Thyroid gland (tissue), 4 donors: ENCODE results near the gene CHMP1A. TPM values are rescaled to one million over a fixed set of nuclear protein-coding genes. Genes with fewer than 3 reads are reported as not detected.

Source experiments
- DNase-seq, 2 donors: peaks; one replicate each; pipeline ENCODE4 v3.0.0-alpha.2; 2019
- H3K27ac ChIP-seq, 3 donors: fragments of 200-600 bp; sonication (generic); 1 replicate in 2 of 3; 2 replicates in 1 of 3; pipeline ENCODE4 v1.5.1; 2016 to 2019; ENCODE audit warnings: mild to moderate bottlenecking in 1 of 3, moderate library complexity in 1 of 3
- H3K27me3 ChIP-seq: fragments of 200-600 bp; sonication (generic); one replicate; pipeline ENCODE4 v1.5.1; 2019
- H3K36me3 ChIP-seq, 2 donors: fragments of 200-600 bp; sonication (generic); one replicate each; pipeline ENCODE4 v1.5.1; 2016 to 2019
- H3K4me1 ChIP-seq, 2 donors: fragments of 200-600 bp; sonication (generic); one replicate each; pipeline ENCODE4 v1.5.1; 2017 to 2019
- H3K4me3 ChIP-seq, 3 donors: fragments of 200-600 bp; sonication (generic); replicated peaks in 1 of 3; 1 replicate in 2 of 3; 2 replicates in 1 of 3; pipeline ENCODE4 v1.5.1; 2016; ENCODE audit warnings: mild to moderate bottlenecking in 1 of 3
- H3K9me3 ChIP-seq: fragments of 200-600 bp; sonication (generic); one replicate; pipeline ENCODE4 v1.5.1; 2017
- POLR2A ChIP-seq, 2 donors: fragments of 450-650 bp; IDR thresholded peaks; one replicate each; pipeline ENCODE4 v1.6.1; 2017; ENCODE audit warnings: antibody characterized with exemption in 2 of 2, mild to moderate bottlenecking in 2 of 2, moderate library complexity in 1 of 2
- WGBS, 2 donors: methylation state at CpG; one replicate each; pipeline ENCODE4 v1.1.5; 2017; 5-methylcytosine and 5-hydroxymethylcytosine counted together
- intact Hi-C: fragments of 100-400 bp; cut with DNase I; formaldehyde crosslinking; loops from one replicate; pipeline ENCODE4 v1.15.1; 2023
- total RNA-seq, 4 donors: library from RNA; depleted of rRNA; stranded (reverse); fragments of >200 nt; gene quantifications; one replicate each; pipeline ENCODE4 v1.2.3, GENCODE V29; 2016
- TF ChIP-seq, protein P1 (sequence below), 6 experiments: fragments of 200-600 bp in 3 of 6; fragments of 450-650 bp in 3 of 6; sonication (generic) in 3 of 6; IDR thresholded peaks; one replicate each; pipeline ENCODE4 v1.5.1; 2016 to 2019; ENCODE audit warnings: antibody characterized with exemption in 6 of 6, mild to moderate bottlenecking in 2 of 6, inconsistent platforms in 1 of 6, moderate library complexity in 1 of 6

CHMP1A gene
- total RNA-seq, 4 donors from 2014 or later: 66.8 to 95.1 (median 76.0) TPM

GRCh38 chr16:89621698-89622409, 35.7 kb downstream of the CHMP1A start:
- no peak overlapping the region for H3K27ac ChIP-seq
- H3K4me3 ChIP-seq: no peak overlapping the region
- H3K27me3 ChIP-seq: no peaks in the 10 kb centered on the region
- intact Hi-C loops: no loop called here
- peaks cover 0 to 4% of the 10 kb centered on the region in 2 donors for H3K4me1 ChIP-seq
- TF ChIP-seq, protein P1, sequence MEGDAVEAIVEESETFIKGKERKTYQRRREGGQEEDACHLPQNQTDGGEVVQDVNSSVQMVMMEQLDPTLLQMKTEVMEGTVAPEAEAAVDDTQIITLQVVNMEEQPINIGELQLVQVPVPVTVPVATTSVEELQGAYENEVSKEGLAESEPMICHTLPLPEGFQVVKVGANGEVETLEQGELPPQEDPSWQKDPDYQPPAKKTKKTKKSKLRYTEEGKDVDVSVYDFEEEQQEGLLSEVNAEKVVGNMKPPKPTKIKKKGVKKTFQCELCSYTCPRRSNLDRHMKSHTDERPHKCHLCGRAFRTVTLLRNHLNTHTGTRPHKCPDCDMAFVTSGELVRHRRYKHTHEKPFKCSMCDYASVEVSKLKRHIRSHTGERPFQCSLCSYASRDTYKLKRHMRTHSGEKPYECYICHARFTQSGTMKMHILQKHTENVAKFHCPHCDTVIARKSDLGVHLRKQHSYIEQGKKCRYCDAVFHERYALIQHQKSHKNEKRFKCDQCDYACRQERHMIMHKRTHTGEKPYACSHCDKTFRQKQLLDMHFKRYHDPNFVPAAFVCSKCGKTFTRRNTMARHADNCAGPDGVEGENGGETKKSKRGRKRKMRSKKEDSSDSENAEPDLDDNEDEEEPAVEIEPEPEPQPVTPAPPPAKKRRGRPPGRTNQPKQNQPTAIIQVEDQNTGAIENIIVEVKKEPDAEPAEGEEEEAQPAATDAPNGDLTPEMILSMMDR (IDR thresholded peaks at IDR 0.05): no peak
- no peak for TF ChIP-seq POLR2A (IDR thresholded peaks at IDR 0.05)
- no peaks in the 10 kb centered on the region for H3K9me3 ChIP-seq
- no peak for DNase-seq
- WGBS, 2 donors: 74 to 80% methylated on average over 27 to 32 of the region's 32 CpGs
- H3K36me3 ChIP-seq: no peaks in the 10 kb centered on the region

DNA sequence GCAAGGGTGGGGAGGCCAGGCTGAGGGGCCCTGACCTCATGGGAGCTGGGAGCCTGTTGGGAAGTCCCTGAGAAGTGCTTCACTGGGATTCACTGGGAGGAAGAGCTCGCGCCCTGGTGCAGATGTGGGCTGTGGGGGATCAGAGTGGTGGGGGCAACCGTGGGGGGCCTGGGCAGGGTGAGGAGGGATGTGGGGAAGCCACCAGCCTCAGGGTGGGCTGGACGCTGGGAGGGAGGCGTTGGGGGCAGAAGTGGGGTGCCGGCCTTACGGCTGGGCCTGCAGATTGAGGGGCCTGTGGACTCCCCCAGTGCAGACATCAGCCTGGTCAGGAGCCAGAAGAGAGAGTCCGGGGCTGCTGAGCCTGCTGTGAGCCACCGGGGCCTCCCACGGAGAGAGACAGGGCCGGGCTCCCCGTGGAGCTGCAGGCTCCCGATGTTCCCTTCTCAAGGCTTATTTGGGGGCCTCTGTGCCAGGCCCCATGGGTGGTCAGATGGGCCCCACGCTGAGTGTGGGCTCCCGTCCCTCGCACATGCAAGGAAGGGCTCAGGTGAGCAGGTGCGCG, 36.3 kb downstream of the CHMP1A start:
- no peak for TF ChIP-seq POLR2A (IDR thresholded peaks at IDR 0.05)
- TF ChIP-seq, protein P1 (IDR thresholded peaks at IDR 0.05): no peak
- 79 to 85% methylated on average over 7 to 17 of the region's 18 CpGs for WGBS, 2 donors

DNA sequence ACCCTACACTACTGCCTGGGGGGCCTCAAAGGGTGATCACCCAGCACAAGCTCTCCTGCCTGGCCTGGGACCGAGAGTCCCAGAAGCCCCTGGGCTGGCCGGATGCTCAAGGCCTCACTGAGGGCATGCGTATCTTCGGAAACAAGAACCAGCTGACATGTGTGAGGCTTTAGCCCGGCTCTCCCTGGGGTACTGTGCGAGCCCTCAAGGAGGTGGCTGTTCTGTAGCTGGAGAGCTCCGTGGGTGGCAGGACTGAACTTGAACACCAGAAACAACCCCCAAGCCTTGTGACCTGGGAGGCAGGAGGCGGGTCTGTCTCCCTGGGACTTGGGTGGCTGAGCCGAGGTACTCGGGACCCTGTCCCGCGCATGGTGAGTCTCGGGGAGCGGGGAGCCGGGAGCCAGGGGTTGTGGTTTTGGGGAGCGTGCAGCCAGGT, 37.1 kb downstream of the CHMP1A start:
- Histone ChIP-seq H3K9me3 (no peaks in the 10 kb centered on the region), H3K27me3 (no peaks in the 10 kb centered on the region), H3K27ac (no peak overlapping the region), H3K4me3 (no peak overlapping the region), H3K4me1 (peaks cover 0 to 4% of the 10 kb centered on the region in 2 donors), H3K36me3 (no peaks in the 10 kb centered on the region)
- no peak for TF ChIP-seq POLR2A (IDR thresholded peaks at IDR 0.05)
- TF ChIP-seq, protein P1 (IDR thresholded peaks at IDR 0.05): no peak
- DNase-seq: no peak
- 46 to 57% methylated on average over 5 to 16 of the region's 16 CpGs for whole genome bisulfite sequencing, 2 donors
- intact Hi-C loops: no loop called here

More for the DNA sequence above, 36.3 kb downstream of the CHMP1A start:
- Histone ChIP-seq H3K27me3 (no peaks in the 10 kb centered on the region), H3K4me3 (no peak overlapping the region), H3K27ac (no peak overlapping the region), H3K4me1 (peaks cover 0 to 4% of the 10 kb centered on the region in 2 donors), H3K9me3 (no peaks in the 10 kb centered on the region), H3K36me3 (no peaks in the 10 kb centered on the region)
- intact Hi-C loops: no loop called here
- DNase-seq: no peak

- Histone ChIP-seq H3K4me3 (no peak overlapping the region), H3K9me3 (no peaks in the 10 kb centered on the region), H3K27ac (no peak overlapping the region), H3K4me1 (peaks cover 0 to 4% of the 10 kb centered on the region in 2 donors), H3K36me3 (no peaks in the 10 kb centered on the region), H3K27me3 (no peaks in the 10 kb centered on the region)
- no peak for TF ChIP-seq POLR2A (IDR thresholded peaks at IDR 0.05)
- TF ChIP-seq, protein P1 (IDR thresholded peaks at IDR 0.05): no peak
- intact Hi-C loops: no loop called here
- no peak for DNase-seq
- WGBS, 2 donors: 44% methylated on average over 9 of the region's 12 CpGs; no CpG with 5 or more reads in 1 of the 2 donors
These were observed 37.7 kb downstream of the CHMP1A start for GRCh38 chr16:89619840-89620239.
